Vagina (tissue), 2 donors: ENCODE measurements around the gene HERC5.

Source experiments
- POLR2AphosphoS5 ChIP-seq, 2 donors: sonication (generic); formaldehyde crosslinking; IDR thresholded peaks; one replicate each; pipeline ENCODE4 v1.9.0; 2017; ENCODE audit warnings: antibody characterized with exemption in 2 of 2, mild to moderate bottlenecking in 2 of 2, low read depth in 1 of 2; ENCODE audit not compliant: insufficient read depth in 1 of 2
- TF ChIP-seq, protein P1 (sequence below), 3 experiments: fragments of 450-650 bp in 2 of 3; fragments of 200-600 bp in 1 of 3; sonication (generic) in 1 of 3; IDR thresholded peaks; one replicate each; pipeline ENCODE4 v1.5.1; 2017 to 2019; ENCODE audit warnings: antibody characterized with exemption in 3 of 3, mild to moderate bottlenecking in 2 of 3, moderate library complexity in 2 of 3

DNA sequence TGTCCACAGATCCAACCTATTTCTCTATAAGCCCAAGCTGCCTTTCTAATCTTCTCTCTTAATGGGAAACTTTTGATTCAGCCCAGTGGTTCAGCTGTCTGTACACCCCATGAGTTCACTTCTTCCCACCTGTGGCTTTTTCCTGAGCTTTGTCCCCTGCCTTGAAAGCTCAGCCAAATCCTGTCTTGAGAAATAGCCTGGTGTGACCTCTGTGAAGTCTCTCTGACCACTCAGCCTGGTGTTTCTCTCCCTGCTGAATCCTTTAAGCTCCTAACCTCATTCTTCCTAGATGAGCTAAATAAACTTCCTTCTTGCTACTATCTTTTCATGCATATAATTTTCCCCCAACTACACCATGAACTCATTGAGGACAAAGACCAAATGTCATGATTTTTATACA is 15.2 kb upstream of the HERC5 start:
- TF ChIP-seq, protein P1, sequence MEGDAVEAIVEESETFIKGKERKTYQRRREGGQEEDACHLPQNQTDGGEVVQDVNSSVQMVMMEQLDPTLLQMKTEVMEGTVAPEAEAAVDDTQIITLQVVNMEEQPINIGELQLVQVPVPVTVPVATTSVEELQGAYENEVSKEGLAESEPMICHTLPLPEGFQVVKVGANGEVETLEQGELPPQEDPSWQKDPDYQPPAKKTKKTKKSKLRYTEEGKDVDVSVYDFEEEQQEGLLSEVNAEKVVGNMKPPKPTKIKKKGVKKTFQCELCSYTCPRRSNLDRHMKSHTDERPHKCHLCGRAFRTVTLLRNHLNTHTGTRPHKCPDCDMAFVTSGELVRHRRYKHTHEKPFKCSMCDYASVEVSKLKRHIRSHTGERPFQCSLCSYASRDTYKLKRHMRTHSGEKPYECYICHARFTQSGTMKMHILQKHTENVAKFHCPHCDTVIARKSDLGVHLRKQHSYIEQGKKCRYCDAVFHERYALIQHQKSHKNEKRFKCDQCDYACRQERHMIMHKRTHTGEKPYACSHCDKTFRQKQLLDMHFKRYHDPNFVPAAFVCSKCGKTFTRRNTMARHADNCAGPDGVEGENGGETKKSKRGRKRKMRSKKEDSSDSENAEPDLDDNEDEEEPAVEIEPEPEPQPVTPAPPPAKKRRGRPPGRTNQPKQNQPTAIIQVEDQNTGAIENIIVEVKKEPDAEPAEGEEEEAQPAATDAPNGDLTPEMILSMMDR (IDR thresholded peaks at IDR 0.05), result no peak
- TF ChIP-seq POLR2AphosphoS5 (IDR thresholded peaks at IDR 0.05; ENCODE audit: insufficient read depth in 1 of 2, low read depth in 1 of 2), result no peak
